ENCODE results near the gene KLK5. TPM values are rescaled to one million over a fixed set of nuclear protein-coding genes. Genes with fewer than 3 reads are reported as not detected.

Gene KLK5
- total RNA-seq, 1 experiment from 2014 or later = not detected

GRCh38 chr19:50957587-50957986 is 4.7 kb upstream of the KLK5 start:
- Histone ChIP-seq H4K5ac (ENCODE audit: insufficient read length, low read depth, low read length) (no peak overlapping the region), H3T11ph (ENCODE audit: low read length) (no peak overlapping the region), H3K23ac (ENCODE audit: insufficient read length, low read depth, low read length) (no peak overlapping the region), H3K4me1 (ENCODE audit: insufficient read depth, low read length) (no peaks in the 10 kb centered on the region), H3K9ac (ENCODE audit: extremely low read depth, insufficient read length, low read length) (no peak overlapping the region), H3K9me3 (ENCODE audit: control insufficient read depth, low read depth, low read length) (no peaks in the 10 kb centered on the region), H3K79me1 (ENCODE audit: insufficient read depth, low read depth, low read length, poor library complexity, severe bottlenecking) (no peaks in the 10 kb centered on the region), H3K27ac (ENCODE audit: insufficient read length, low read depth, low read length) (no peak overlapping the region), H4K20me1 (ENCODE audit: control insufficient read depth, insufficient read depth, insufficient read length) (no peaks in the 10 kb centered on the region), H4K8ac (replicated peaks; ENCODE audit: insufficient read length, low read depth, low read length) (no peak overlapping the region), H2BK12ac (ENCODE audit: insufficient read length, low read depth, low read length) (no peak overlapping the region), H2BK15ac (ENCODE audit: low read depth, low read length) (no peak overlapping the region), H3K4me2 (ENCODE audit: insufficient read depth, insufficient read length, low read length) (no peak overlapping the region), H2AK5ac (ENCODE audit: insufficient read length, low read length) (no peak overlapping the region), H3K4ac (ENCODE audit: low read depth, low read length) (no peak overlapping the region), H3K23me2 (ENCODE audit: insufficient read length, low read depth, low read length, poor library complexity, severe bottlenecking) (no peaks in the 10 kb centered on the region), H3K14ac (ENCODE audit: insufficient read depth, low read length) (no peak overlapping the region), H2BK5ac (ENCODE audit: insufficient read length, low read length) (no peak overlapping the region), H3K79me2 (ENCODE audit: insufficient read depth, low read length) (no peaks in the 10 kb centered on the region), H3K56ac (ENCODE audit: insufficient read length, low read depth, low read length) (no peak overlapping the region), H3K18ac (ENCODE audit: insufficient read length, low read depth, low read length) (no peak overlapping the region), H2BK120ac (ENCODE audit: low read depth, low read length, poor library complexity, severe bottlenecking) (no peak overlapping the region), H4K91ac (ENCODE audit: insufficient read length, low read depth, low read length) (no peak overlapping the region), H3K27me3 (ENCODE audit: insufficient read depth, low read length) (no peaks in the 10 kb centered on the region), H2BK20ac (ENCODE audit: low read depth, low read length, poor library complexity, severe bottlenecking) (no peak overlapping the region), H2AFZ (ENCODE audit: low read length) (no peak overlapping the region)
- Mint-ChIP-seq H3K36me3 (ENCODE audit: insufficient read depth in 1 of 3, low read depth in 3 of 3) (no peaks in the 10 kb centered on the region; a peak in 2 of 7 replicates), H3K9me3 (peaks cover 0 to 2% of the 10 kb centered on the region in 2 experiments; a peak in 1 of 5 replicates), H3K27me3 (ENCODE audit: low read depth) (peaks cover 39% of the 10 kb centered on the region), H3K27ac (no peak overlapping the region), H3K4me1 (peaks cover 3 to 17% of the 10 kb centered on the region in 2 experiments), H3K4me3 (no peak overlapping the region)
- DNase-seq = no peak
- TF ChIP-seq, protein P1, sequence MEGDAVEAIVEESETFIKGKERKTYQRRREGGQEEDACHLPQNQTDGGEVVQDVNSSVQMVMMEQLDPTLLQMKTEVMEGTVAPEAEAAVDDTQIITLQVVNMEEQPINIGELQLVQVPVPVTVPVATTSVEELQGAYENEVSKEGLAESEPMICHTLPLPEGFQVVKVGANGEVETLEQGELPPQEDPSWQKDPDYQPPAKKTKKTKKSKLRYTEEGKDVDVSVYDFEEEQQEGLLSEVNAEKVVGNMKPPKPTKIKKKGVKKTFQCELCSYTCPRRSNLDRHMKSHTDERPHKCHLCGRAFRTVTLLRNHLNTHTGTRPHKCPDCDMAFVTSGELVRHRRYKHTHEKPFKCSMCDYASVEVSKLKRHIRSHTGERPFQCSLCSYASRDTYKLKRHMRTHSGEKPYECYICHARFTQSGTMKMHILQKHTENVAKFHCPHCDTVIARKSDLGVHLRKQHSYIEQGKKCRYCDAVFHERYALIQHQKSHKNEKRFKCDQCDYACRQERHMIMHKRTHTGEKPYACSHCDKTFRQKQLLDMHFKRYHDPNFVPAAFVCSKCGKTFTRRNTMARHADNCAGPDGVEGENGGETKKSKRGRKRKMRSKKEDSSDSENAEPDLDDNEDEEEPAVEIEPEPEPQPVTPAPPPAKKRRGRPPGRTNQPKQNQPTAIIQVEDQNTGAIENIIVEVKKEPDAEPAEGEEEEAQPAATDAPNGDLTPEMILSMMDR (conservative IDR thresholded peaks at IDR 0.05) = no peak
- WGBS (ENCODE audit: extremely low coverage, insufficient read length, low lambda C conversion rate) = no CpG with 5 or more reads among the region's 8 CpGs

Measured in H9 (cell line).